Peyer's patch (tissue), 4 donors: ENCODE measurements around the gene TYMS. TPM values are rescaled to one million over a fixed set of nuclear protein-coding genes. Genes with fewer than 3 reads are reported as not detected.

Experiments used
- DNase-seq, 3 donors: peaks; one replicate each; pipeline ENCODE4 v3.0.0-alpha.2; 2017 to 2019
- H3K27ac ChIP-seq, 4 donors: fragments of 200-600 bp; sonication (generic); one replicate each; pipeline ENCODE4 v1.5.1; 2016 to 2019
- H3K27me3 ChIP-seq, 2 donors: fragments of 200-600 bp; sonication (generic); one replicate each; pipeline ENCODE4 v1.5.1; 2019
- H3K36me3 ChIP-seq, 3 donors: fragments of 200-600 bp; sonication (generic); one replicate each; pipeline ENCODE4 v1.5.1; 2016 to 2019
- H3K4me1 ChIP-seq, 4 donors: fragments of 200-600 bp; sonication (generic); one replicate each; pipeline ENCODE4 v1.5.1; 2016 to 2019
- H3K4me3 ChIP-seq, 4 donors: fragments of 200-600 bp; sonication (generic); 1 replicate in 3 of 4; 2 replicates in 1 of 4; pipeline ENCODE4 v1.5.1; 2016 to 2019; ENCODE audit warnings: mild to moderate bottlenecking in 1 of 4
- H3K9me3 ChIP-seq, 4 donors: fragments of 200-600 bp; sonication (generic); one replicate each; pipeline ENCODE4 v1.5.1; 2016 to 2019; ENCODE audit warnings: mild to moderate bottlenecking in 1 of 4
- POLR2A ChIP-seq, 2 donors: fragments of 450-650 bp; IDR thresholded peaks; one replicate each; pipeline ENCODE4 v1.5.1; 2017; ENCODE audit warnings: antibody characterized with exemption in 2 of 2, mild to moderate bottlenecking in 2 of 2, moderate library complexity in 2 of 2
- total RNA-seq, 4 donors: library from RNA; depleted of rRNA; stranded (reverse); fragments of >200 nt; gene quantifications; one replicate each; pipeline ENCODE4 v1.1.0, GENCODE V29; 2016
- TF ChIP-seq, protein P1 (sequence below), 6 experiments: fragments of 450-650 bp in 4 of 6; fragments of 200-600 bp in 2 of 6; sonication (generic) in 1 of 6; IDR thresholded peaks; one replicate each; pipeline ENCODE4 v1.5.1; 2017 to 2019; ENCODE audit warnings: antibody characterized with exemption in 6 of 6, mild to moderate bottlenecking in 3 of 6, moderate library complexity in 1 of 6

Gene TYMS
- total RNA-seq, 4 donors from 2014 or later = 6.7 to 71.8 (median 11.7) TPM

DNA sequence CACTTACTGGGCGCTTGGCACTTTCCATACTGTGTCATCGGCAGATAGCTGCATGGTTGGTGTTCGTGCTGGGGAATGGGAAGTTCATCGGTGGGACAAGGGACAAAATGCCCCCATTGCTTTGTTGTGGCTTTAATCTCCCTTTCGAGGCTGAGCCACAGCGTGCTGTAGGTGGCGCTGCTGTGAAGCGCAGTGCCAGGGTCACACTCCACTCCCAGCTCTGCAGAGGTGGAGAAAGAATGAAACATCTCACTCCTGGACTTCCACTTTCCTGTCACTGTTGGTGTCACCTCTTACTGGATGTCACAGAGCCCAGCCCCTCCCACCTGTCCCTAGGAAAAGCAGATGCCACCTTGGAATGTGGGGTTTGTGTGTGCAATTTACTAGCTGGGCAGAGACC is 8.7 kb downstream of the TYMS start:
- peaks cover 0 to 8% (median 0%) of the 10 kb centered on the region in 3 donors for H3K36me3 ChIP-seq
- H3K27ac ChIP-seq = no peak overlapping the region
- TF ChIP-seq, protein P1, sequence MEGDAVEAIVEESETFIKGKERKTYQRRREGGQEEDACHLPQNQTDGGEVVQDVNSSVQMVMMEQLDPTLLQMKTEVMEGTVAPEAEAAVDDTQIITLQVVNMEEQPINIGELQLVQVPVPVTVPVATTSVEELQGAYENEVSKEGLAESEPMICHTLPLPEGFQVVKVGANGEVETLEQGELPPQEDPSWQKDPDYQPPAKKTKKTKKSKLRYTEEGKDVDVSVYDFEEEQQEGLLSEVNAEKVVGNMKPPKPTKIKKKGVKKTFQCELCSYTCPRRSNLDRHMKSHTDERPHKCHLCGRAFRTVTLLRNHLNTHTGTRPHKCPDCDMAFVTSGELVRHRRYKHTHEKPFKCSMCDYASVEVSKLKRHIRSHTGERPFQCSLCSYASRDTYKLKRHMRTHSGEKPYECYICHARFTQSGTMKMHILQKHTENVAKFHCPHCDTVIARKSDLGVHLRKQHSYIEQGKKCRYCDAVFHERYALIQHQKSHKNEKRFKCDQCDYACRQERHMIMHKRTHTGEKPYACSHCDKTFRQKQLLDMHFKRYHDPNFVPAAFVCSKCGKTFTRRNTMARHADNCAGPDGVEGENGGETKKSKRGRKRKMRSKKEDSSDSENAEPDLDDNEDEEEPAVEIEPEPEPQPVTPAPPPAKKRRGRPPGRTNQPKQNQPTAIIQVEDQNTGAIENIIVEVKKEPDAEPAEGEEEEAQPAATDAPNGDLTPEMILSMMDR (IDR thresholded peaks at IDR 0.05) = peak in 2 of 6 experiments; percentile 4 to 22
- no peak for TF ChIP-seq POLR2A (IDR thresholded peaks at IDR 0.05)
- H3K9me3 ChIP-seq = no peaks in the 10 kb centered on the region
- H3K27me3 ChIP-seq = no peaks in the 10 kb centered on the region
- no peak for DNase-seq
- no peak overlapping the region for H3K4me3 ChIP-seq
- no peaks in the 10 kb centered on the region for H3K4me1 ChIP-seq

- no peak overlapping the region for H3K27ac ChIP-seq
- no peak for DNase-seq
- no peak overlapping the region for H3K4me3 ChIP-seq
- H3K9me3 ChIP-seq = no peaks in the 10 kb centered on the region
- no peaks in the 10 kb centered on the region for H3K27me3 ChIP-seq
- TF ChIP-seq, protein P1 (IDR thresholded peaks at IDR 0.05) = no peak
- no peak for TF ChIP-seq POLR2A (IDR thresholded peaks at IDR 0.05)
- H3K4me1 ChIP-seq = no peaks in the 10 kb centered on the region
- peaks cover 0 to 8% (median 0%) of the 10 kb centered on the region in 3 donors for H3K36me3 ChIP-seq
Measured at GRCh38 chr18:666628-667027, 9.2 kb downstream of the TYMS start.

- Histone ChIP-seq H3K27me3 (no peaks in the 10 kb centered on the region), H3K36me3 (peaks cover 0 to 19% (median 5%) of the 10 kb centered on the region in 3 donors), H3K9me3 (no peaks in the 10 kb centered on the region), H3K27ac (no peak overlapping the region), H3K4me3 (no peak overlapping the region), H3K4me1 (no peaks in the 10 kb centered on the region)
- DNase-seq = no peak
- TF ChIP-seq POLR2A (IDR thresholded peaks at IDR 0.05) = no peak
- TF ChIP-seq, protein P1 (IDR thresholded peaks at IDR 0.05) = no peak
Measured at GRCh38 chr18:668260-668659, 10.8 kb downstream of the TYMS start.

DNA sequence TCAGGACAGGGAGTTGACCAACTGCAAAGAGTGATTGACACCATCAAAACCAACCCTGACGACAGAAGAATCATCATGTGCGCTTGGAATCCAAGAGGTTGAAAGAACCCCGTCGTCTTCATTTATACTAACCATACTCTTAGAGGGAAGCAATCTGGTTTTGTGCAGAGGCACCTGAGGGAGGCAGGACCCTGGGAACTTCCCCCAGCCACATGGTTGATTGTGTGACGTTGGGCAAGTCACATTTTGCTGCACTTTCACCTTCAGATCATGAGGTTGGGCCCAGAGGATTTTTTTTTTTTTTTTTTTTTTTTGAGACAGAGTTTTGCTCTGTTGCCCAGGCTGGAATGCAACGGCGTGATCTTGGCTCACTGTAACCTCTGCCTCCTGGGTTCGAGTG is 11.6 kb downstream of the TYMS start:
- H3K27ac ChIP-seq = no peak overlapping the region
- no peak for DNase-seq
- H3K4me1 ChIP-seq = no peaks in the 10 kb centered on the region
- H3K4me3 ChIP-seq = no peak overlapping the region
- H3K27me3 ChIP-seq = no peaks in the 10 kb centered on the region
- TF ChIP-seq, protein P1 (IDR thresholded peaks at IDR 0.05) = no peak
- TF ChIP-seq POLR2A (IDR thresholded peaks at IDR 0.05) = no peak
- no peaks in the 10 kb centered on the region for H3K9me3 ChIP-seq
- H3K36me3 ChIP-seq = peaks cover 0 to 26% (median 5%) of the 10 kb centered on the region in 3 donors

GRCh38 chr18:670522-670921 is 13.1 kb downstream of the TYMS start:
- H3K4me1 ChIP-seq = no peaks in the 10 kb centered on the region
- DNase-seq = no peak
- H3K9me3 ChIP-seq = no peaks in the 10 kb centered on the region
- no peak overlapping the region for H3K27ac ChIP-seq
- TF ChIP-seq, protein P1 (IDR thresholded peaks at IDR 0.05) = no peak
- no peak for TF ChIP-seq POLR2A (IDR thresholded peaks at IDR 0.05)
- no peak overlapping the region for H3K4me3 ChIP-seq
- H3K36me3 ChIP-seq = peaks cover 0 to 40% (median 5%) of the 10 kb centered on the region in 3 donors
- H3K27me3 ChIP-seq = no peaks in the 10 kb centered on the region

DNA sequence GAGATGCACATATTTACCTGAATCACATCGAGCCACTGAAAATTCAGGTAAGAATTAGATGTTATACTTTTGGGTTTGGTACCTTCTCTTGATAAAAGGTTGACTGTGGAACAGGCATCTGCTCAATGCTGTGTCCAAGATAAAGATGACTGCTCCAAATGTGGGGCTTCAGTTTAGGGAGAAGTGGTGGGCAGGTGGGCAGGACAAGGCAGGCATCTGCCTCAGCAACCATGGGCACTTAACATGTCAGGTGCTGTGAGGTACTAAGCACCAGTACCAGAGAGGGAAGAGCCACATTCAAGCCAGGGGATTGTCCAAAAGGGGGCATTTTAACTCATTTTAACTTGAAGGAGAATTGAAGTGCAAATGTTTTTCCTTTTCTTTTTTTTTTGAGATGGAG is 14.0 kb downstream of the TYMS start:
- Histone ChIP-seq H3K36me3 (peaks cover 0 to 42% (median 5%) of the 10 kb centered on the region in 3 donors), H3K4me1 (no peaks in the 10 kb centered on the region), H3K4me3 (no peak overlapping the region), H3K27me3 (no peaks in the 10 kb centered on the region), H3K27ac (no peak overlapping the region), H3K9me3 (no peaks in the 10 kb centered on the region)
- DNase-seq = no peak
- TF ChIP-seq POLR2A (IDR thresholded peaks at IDR 0.05) = no peak
- TF ChIP-seq, protein P1 (IDR thresholded peaks at IDR 0.05) = no peak
